ENCODE measurements around the gene CFAP20DC. TPM values are rescaled to one million over a fixed set of nuclear protein-coding genes. Genes with fewer than 3 reads are reported as not detected.
"Not testable (repeated sequence)": the region's sequence is repeated elsewhere in the genome, so short reads cannot be mapped to it uniquely, and the experiment has no call there.

Gene CFAP20DC
- total RNA-seq, 1 experiment from 2014 or later, result 4.5 TPM

GRCh38 chr3:58848826-58849225 is 201.0 kb downstream of the CFAP20DC start:
- Histone ChIP-seq H3K79me1 (ENCODE audit: insufficient read depth, low read depth, low read length, poor library complexity, severe bottlenecking) (no peaks in the 10 kb centered on the region), H3K4me2 (ENCODE audit: insufficient read depth, insufficient read length, low read length) (no peak overlapping the region), H2BK12ac (ENCODE audit: insufficient read length, low read depth, low read length) (no peak overlapping the region), H3K23me2 (ENCODE audit: insufficient read length, low read depth, low read length, poor library complexity, severe bottlenecking) (no peaks in the 10 kb centered on the region), H3K4me1 (ENCODE audit: insufficient read depth, low read length) (no peaks in the 10 kb centered on the region), H3K56ac (ENCODE audit: insufficient read length, low read depth, low read length) (no peak overlapping the region), H3K27me3 (ENCODE audit: insufficient read depth, low read length) (no peaks in the 10 kb centered on the region), H3K18ac (ENCODE audit: insufficient read length, low read depth, low read length) (no peak overlapping the region), H2BK15ac (ENCODE audit: low read depth, low read length) (no peak overlapping the region), H3K14ac (ENCODE audit: insufficient read depth, low read length) (no peak overlapping the region), H2BK120ac (ENCODE audit: low read depth, low read length, poor library complexity, severe bottlenecking) (no peak overlapping the region), H3K9me3 (ENCODE audit: control insufficient read depth, low read depth, low read length) (peaks cover 5% of the 10 kb centered on the region), H4K91ac (ENCODE audit: insufficient read length, low read depth, low read length) (no peak overlapping the region), H4K8ac (replicated peaks; ENCODE audit: insufficient read length, low read depth, low read length) (no peak overlapping the region), H3K27ac (ENCODE audit: insufficient read length, low read depth, low read length) (no peak overlapping the region), H3K4ac (ENCODE audit: low read depth, low read length) (no peak overlapping the region), H2AK5ac (ENCODE audit: insufficient read length, low read length) (no peak overlapping the region), H3K23ac (ENCODE audit: insufficient read length, low read depth, low read length) (no peak overlapping the region), H4K20me1 (ENCODE audit: control insufficient read depth, insufficient read depth, insufficient read length) (no peaks in the 10 kb centered on the region), H2AFZ (ENCODE audit: low read length) (no peak overlapping the region), H3K79me2 (ENCODE audit: insufficient read depth, low read length) (no peaks in the 10 kb centered on the region), H2BK20ac (ENCODE audit: low read depth, low read length, poor library complexity, severe bottlenecking) (no peak overlapping the region), H3T11ph (ENCODE audit: low read length) (no peak overlapping the region), H3K9ac (ENCODE audit: extremely low read depth, insufficient read length, low read length) (no peak overlapping the region), H2BK5ac (ENCODE audit: insufficient read length, low read length) (no peak overlapping the region), H4K5ac (ENCODE audit: insufficient read length, low read depth, low read length) (no peak overlapping the region)
- H3K4me3 Mint-ChIP-seq, result no peak overlapping the region
- no peaks in the 10 kb centered on the region for H3K27me3 Mint-ChIP-seq (ENCODE audit: low read depth)
- H3K9me3 Mint-ChIP-seq, result peaks cover 4% of the 10 kb centered on the region in 2 experiments; a peak in 2 of 5 replicates
- DNase-seq, result no peak
- TF ChIP-seq CTCF (conservative IDR thresholded peaks at IDR 0.05), result no peak
- H3K4me1 Mint-ChIP-seq, result no peaks in the 10 kb centered on the region
- no peak overlapping the region for H3K27ac Mint-ChIP-seq
- peaks cover 0 to 9% (median 5%) of the 10 kb centered on the region in 3 experiments; a peak in 4 of 7 replicates for H3K36me3 Mint-ChIP-seq (ENCODE audit: insufficient read depth in 1 of 3, low read depth in 3 of 3)
- no CpG with 5 or more reads among the region's 7 CpGs for WGBS (ENCODE audit: extremely low coverage, insufficient read length, low lambda C conversion rate)

- H3K9me3 Mint-ChIP-seq; H4K5ac ChIP-seq (ENCODE audit: insufficient read length, low read depth, low read length); H3K56ac ChIP-seq (ENCODE audit: insufficient read length, low read depth, low read length); H3K4me2 ChIP-seq (ENCODE audit: insufficient read depth, insufficient read length, low read length); H3K27me3 ChIP-seq (ENCODE audit: insufficient read depth, low read length); DNase-seq; H2BK5ac ChIP-seq (ENCODE audit: insufficient read length, low read length); H2BK20ac ChIP-seq (ENCODE audit: low read depth, low read length, poor library complexity, severe bottlenecking); H4K8ac ChIP-seq (replicated peaks; ENCODE audit: insufficient read length, low read depth, low read length); H3K79me1 ChIP-seq (ENCODE audit: insufficient read depth, low read depth, low read length, poor library complexity, severe bottlenecking); H2BK12ac ChIP-seq (ENCODE audit: insufficient read length, low read depth, low read length); H3K79me2 ChIP-seq (ENCODE audit: insufficient read depth, low read length); H3K27ac ChIP-seq (ENCODE audit: insufficient read length, low read depth, low read length); H3T11ph ChIP-seq (ENCODE audit: low read length); H3K23ac ChIP-seq (ENCODE audit: insufficient read length, low read depth, low read length); H3K18ac ChIP-seq (ENCODE audit: insufficient read length, low read depth, low read length); H3K14ac ChIP-seq (ENCODE audit: insufficient read depth, low read length); H3K4me1 ChIP-seq (ENCODE audit: insufficient read depth, low read length); H3K4ac ChIP-seq (ENCODE audit: low read depth, low read length); H3K9me3 ChIP-seq (ENCODE audit: control insufficient read depth, low read depth, low read length); H2AK5ac ChIP-seq (ENCODE audit: insufficient read length, low read length); H3K27me3 Mint-ChIP-seq (ENCODE audit: low read depth); H2BK15ac ChIP-seq (ENCODE audit: low read depth, low read length); H3K23me2 ChIP-seq (ENCODE audit: insufficient read length, low read depth, low read length, poor library complexity, severe bottlenecking); H2AFZ ChIP-seq (ENCODE audit: low read length); H4K91ac ChIP-seq (ENCODE audit: insufficient read length, low read depth, low read length); H4K20me1 ChIP-seq (ENCODE audit: control insufficient read depth, insufficient read depth, insufficient read length); H3K36me3 Mint-ChIP-seq (ENCODE audit: insufficient read depth in 1 of 3, low read depth in 3 of 3): not testable (repeated sequence)
- no CpG with 5 or more reads among the region's 34 CpGs for WGBS (ENCODE audit: extremely low coverage, insufficient read length, low lambda C conversion rate)
- Mint-ChIP-seq H3K27ac (peak overlapping the region in 2 of 3 experiments; percentile 55 to 79; a peak in 3 of 7 replicates), H3K4me3 (peak overlapping the region; percentile 55 to 63; a peak in 4 of 5 replicates), H3K4me1 (peaks cover 14 to 16% of the 10 kb centered on the region in 2 experiments)
- peak overlapping the region; percentile 23 for H3K9ac ChIP-seq (ENCODE audit: extremely low read depth, insufficient read length, low read length)
- H2BK120ac ChIP-seq (ENCODE audit: low read depth, low read length, poor library complexity, severe bottlenecking), result peak overlapping the region; percentile 36
Measured at GRCh38 chr3:58842050-58842747, 207.6 kb downstream of the CFAP20DC start.
